NCI-H345 (cell line): ENCODE results near the gene DYNLL1.
"Not testable (repeated sequence)": the region's sequence is repeated elsewhere in the genome, so short reads cannot be mapped to it uniquely, and the experiment has no call there.

Source experiments
- DNase-seq: peaks from one replicate; lab custom pipeline; 2025; lab: John Stamatoyannopoulos, UW

Gene DYNLL1

DNA sequence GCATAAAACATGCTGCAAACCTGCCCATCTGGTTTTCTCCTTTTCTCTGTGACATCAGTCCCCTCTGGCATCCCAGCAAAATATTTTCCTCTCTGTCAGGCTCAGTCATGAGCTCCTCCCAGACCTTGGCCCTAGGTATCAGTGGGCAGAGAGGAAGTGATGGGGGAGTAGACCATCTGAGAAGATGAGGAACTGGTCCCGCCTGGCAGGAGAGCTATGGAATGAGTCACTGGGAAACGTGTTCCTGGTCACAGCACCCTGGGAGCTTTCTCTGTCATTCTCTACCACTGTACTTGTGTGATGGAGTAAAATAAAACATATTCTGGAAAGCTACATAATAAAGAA lies 21.3 kb upstream of the DYNLL1 start:
- no peak for DNase-seq

DNA sequence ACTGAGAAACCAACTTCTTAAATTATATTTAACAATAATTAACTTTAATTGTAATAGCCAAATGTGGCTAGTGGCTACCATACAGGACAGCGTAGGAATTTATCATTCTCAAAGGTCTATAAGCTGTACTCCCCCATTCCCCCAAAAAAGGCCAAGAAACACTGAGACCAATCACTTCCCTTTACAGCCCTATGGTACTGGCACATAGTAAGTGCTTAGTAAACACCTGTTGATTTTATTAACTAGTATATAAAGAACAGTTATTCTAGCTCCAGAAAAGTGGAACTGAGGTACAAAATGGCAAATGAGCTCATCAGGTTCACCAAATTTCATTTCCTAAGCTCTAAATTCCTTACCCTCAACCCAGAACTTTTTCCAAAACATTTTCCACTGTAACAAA lies 20.3 kb upstream of the DYNLL1 start:
- no peak for DNase-seq

DNA sequence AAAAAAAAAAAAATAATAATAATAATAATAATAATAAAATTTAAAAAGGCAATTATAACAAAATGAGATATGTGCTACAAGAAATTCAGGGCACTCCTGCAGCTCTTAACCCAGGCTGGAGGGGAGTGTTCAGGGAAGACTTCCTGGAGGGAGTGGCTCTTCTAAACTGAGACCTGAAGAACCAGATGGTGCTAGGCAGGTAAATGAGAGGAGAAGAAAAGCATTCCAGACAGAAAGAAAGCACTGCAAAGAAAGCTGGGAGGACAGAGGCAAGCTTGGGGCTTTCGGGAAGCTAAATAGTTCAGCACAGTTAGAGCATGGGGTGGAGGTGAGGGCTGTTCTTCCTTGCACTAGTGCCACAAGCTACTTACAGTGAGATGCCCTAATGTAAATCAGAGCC lies 16.5 kb upstream of the DYNLL1 start:
- DNase-seq = no peak

DNA sequence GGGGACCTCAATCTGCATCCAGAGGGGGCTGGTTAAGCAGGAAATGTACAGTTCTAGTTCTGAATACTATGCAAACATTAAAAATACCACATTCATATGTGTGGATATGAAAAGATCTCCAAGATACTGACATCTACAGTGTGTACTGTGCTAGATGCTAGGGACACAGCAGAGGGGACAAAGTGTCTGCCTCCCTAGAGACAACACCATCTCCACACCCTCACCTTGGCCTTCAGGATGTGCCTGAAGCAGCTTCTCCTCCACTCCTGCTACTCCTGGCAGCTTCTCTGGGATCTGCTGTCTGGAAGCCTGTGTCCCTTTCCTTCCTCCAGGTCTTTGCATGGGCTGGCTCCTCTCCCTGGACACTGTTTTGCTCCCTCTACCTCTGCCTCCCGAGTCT lies 15.7 kb upstream of the DYNLL1 start:
- DNase-seq = no peak

DNA sequence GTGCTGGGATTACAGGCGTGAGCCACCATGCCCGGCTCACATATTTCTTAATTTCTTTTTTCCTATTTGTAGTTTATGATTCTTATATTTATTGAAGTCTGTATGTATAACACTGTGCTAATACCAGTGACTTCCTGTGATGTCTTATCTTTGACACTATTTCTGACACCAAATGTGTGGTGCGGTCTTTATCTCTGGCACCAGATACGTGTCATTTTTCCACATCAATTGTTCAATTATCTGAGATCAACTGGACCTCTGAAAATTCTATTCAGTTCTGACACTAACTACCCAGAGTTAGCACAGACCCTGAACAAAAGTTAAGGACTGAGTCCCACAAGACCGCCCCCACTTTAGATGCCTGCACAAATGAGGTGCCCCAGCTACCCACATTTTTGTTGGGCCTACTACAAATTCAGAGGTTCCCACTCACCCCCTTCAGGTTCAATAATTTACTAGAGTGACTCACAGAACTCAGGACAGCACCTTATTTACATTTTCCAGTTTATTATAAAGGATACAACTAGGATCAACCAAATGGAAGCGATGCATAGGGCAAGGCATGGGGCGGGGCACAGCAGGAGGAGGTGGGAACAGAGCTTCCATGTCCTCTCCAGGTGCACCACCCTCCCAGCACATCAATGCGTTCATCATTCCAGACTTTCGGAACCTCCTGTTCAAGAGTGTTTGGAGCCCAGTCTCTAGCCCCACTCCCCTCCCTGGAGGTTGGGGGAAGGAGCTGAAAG lies 14.7 kb upstream of the DYNLL1 start:
- no peak for DNase-seq

DNA sequence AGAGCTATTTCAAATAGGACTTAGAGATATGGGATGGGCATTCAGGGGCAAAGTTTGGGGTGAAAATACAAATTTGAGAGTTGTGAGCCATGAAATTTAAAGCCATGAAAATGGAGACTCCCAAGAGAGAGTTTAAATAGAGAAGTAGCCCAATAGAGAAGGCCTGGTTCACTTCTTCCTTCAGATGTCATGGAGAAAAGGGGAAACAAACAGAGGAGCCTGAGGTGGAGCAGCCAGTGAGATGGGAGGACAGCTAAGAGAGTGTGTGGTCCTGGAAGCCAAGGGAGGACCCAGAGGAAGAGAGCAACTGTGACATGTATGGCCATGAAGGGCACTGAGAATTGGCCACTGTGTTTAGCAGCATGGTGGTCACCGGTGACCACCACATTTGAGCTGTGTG lies 12.3 kb upstream of the DYNLL1 start:
- no peak for DNase-seq

DNA sequence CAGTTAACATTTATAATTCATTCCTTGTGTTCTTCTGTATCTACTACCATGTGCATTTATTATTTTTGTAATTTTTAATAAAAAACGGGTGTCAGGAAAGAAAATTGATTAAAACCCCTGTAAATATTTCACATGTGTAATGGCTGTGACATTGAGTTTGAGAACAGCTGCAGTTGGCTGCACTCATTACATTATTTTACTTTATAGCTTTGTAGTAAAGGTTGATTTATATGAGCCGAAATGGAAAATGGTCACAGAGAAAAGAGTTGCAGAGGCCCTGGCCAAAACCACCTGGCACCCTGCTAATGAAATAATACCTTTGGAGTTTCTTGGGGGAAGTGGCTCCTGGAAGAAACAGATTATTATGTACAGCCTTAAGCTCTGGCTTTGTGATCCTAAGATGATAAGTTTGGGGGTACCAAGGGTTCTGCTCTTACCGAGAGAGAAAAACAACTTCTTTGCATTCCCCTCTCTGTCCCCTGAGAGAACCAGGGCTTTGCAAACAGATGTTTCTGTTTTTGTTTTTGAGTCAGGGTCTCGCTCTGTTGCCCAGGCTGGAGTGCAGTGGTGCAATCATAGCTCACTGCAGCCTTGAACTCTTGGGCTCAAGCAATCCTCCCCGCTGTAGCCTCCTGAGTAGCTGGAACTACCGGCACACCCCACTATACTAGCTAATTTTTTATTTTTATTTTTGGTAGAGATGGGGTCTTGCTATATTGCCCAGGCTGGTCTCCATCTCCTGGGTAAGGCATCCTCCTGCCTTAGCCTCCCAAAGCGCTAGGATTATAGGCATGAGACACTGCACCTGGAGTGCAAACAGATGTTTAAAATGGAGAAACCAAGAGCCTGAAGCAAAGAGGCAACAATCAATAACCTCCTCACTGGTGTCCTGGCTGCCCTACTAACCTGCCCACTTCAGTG lies 9.7 kb upstream of the DYNLL1 start:
- no peak for DNase-seq

DNA sequence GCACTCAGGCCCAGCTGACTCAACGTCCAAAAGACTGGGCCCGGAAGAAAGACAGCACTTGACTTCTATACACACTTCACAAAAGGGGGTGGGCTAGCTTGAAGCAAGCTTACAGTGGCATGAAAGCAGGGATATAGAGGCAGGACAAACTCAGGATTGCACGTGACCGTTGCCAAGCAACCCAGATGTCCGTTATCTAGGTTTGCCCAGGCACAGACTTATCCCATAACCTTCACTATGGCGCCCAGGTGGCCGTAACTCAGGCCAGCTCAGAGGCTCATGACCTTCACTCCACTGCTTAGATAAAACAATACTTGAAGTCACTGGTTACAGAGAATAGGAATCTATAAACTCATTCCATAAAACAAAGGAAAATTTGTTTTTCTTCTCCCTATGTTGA lies 8.4 kb upstream of the DYNLL1 start:
- DNase-seq = not testable (repeated sequence)

DNA sequence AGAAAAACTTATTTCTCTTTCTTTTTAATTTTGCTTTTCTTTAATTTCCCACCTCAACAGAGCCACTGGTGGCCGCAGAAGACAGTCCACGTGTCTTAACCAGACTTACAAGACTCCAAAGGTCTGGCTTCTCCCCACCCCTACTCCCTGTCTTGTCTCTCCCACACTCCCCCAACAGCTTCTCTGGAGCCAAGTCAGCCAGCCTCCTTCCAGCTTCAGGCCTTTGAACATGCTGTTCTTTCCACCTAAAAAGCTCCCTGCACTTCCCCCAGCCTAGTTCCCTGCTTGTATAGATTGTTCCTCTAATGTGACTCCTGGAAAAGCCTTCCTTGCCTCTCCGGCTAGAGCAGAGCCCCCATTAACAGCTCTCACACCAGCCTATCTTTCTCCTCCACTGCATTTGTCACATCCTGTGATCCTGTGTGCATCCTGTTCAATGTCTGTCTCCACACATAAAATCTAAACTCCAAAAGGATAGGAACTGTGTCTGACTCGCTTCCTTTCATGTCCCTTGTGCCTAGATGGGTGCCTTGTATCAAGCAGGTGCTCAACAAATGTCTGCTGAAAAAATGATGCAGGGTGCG lies 7.8 kb upstream of the DYNLL1 start:
- DNase-seq = no peak

DNA sequence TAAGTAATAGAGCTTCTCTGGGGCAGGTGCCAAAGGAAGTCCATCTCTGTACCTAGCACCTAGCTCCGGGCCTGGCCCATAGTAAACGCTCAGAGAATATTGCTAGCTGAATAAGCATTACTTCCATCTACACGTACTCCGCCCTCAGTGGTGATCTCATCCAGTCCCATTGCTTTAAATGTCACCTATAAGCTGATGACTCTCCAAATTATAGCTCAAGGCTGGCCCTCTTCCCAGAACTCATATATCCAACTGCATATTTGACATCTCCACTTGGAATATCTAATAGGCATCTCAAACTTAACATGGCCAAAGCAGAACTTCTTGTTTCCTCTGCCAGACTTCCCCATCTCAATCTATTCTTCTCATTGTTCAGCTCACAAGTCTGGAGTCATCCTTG lies 6.9 kb upstream of the DYNLL1 start:
- DNase-seq = no peak

DNA sequence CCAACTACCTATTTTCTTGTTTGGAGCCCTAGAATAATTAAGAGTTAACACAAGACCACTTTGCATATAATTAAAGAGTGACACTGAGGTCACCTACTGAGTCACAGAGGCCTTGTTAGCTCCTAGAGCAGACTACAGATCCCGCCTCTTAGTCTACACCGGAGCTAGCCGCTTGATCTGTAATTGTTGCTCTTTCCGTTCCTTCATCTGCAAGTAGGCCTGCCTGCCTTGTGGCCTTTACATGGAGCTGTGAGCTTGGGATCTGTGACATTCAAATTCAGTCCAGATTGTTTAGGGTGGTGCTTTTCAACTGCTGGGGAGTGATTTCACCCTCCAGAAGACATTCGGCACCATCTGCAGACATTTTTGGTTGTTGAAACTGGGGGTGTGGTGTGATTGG lies 5.6 kb upstream of the DYNLL1 start:
- DNase-seq = no peak

DNA sequence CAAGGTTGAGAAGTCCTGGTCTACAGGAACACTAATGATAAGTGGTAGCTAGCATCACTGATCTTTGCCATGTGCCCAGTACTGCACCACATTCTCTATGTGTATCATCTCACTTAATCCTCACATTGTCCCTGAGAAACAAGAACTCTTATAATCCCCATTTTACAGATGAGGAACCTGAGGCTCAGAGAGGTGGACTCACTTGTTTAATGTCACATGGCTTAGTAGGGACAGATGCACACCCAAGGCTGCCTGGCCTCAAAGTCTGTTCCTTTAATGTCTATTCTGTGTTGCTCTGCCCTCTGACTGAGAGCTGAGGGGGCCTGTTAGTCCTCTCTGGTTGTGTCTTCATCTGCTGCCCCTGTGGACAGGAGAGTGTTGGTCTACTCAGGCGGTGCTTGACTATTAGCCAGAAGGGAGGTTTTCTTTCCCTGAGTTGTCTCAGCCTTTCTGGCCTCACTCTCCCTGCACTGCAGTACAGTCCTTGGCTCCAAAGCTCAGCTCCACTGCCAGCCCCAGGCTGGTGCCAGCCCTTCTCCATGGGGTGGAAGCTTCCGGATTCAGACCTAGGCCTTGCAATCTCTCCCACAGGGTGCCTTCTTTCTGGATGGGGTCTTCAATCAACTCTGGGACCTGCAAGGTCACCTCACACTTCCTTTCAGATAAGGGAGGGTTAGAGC lies 4.9 kb upstream of the DYNLL1 start:
- no peak for DNase-seq

DNA sequence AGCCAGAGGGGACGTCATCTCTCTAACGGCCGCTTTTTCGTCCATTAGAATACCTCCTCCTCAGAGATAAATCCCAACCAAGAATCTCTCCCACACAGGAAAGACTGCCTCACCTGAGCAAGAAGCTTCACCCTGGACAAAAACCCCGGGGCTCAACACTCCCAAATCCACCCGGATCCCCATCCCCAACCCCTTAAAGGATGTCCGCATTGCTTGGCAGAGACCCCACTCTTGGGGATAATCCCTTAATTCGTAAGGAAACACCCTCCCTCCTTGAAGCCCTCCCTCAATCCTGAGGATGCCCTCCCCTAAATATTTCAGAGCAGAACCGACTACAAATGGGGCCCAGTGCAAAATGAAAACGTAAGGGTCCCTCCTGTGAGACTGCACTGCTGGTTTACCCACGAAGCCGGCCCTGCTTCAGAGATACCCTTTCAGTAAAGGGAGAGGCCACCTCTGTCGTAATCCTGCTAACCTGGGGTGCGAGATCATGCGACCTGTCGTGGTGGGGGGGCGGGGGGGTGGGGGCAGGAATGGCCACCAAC lies 655 bp upstream of the DYNLL1 start:
- DNase-seq = no peak

DNA sequence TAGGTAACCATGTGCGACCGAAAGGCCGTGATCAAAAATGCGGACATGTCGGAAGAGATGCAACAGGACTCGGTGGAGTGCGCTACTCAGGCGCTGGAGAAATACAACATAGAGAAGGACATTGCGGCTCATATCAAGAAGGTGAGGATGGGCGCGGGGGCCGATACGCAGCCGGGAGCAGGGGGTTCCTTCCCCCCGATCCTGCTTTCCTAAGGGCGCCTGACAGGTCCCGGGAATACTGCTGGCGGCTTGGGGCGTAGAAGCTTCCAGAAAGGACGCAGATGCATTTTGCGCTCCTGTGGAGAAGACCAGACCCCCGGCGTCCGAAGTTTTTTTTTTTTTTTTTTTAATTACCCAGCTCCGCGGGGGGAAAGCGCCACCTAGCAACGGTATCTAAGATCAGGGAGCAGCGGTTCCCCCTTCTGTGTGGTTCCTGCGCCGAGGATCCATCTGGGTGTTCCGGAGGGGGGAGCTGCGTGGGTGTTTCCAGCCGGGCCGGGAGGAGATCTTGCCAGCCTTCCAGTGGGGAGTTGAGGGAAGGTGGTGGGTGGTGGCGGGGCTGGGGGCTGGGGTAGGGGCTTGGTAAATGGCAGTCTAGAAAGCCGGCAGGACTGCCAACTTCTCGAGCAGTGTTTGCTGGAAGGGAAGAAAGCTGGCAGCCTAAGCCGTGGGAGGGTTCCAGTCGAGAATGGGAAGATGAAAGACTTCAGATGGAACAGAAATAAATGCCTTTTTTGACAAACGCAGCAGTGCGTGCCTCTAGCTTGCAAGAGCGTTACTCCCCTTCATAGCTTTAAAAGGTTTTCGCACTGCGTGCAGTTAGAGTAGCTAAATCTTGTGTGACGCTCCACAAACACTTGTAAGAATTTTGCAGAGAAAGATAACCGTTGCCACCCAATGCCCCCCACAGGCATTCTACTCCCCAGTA lies 764 bp downstream of the DYNLL1 start:
- peak; percentile 42 for DNase-seq

DNA sequence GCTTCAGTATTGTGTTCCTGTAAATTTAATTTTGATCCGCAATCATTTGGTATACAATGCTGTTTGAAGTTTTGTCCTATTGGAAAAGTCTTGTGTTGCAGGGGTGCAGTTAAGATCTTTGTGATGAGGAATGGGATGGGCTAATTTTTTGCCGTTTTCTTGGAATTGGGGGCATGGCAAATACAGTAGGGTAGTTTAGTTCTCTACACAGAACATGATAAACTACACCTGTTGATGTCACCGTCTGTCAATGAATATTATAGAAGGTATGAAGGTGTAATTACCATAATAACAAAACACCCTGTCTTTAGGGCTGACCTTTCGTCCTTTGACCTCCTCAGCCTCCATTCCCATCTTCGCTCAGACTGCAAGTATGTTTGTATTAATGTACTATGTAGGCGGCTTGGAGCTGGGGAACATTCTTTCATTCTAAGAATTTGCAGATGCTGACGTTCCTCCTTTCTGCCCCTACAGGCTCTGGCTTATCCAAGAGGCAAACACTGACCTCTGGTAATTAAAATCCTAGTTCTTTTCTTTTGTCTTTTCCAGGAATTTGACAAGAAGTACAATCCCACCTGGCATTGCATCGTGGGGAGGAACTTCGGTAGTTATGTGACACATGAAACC lies 1.7 kb downstream of the DYNLL1 start:
- no peak for DNase-seq

DNA sequence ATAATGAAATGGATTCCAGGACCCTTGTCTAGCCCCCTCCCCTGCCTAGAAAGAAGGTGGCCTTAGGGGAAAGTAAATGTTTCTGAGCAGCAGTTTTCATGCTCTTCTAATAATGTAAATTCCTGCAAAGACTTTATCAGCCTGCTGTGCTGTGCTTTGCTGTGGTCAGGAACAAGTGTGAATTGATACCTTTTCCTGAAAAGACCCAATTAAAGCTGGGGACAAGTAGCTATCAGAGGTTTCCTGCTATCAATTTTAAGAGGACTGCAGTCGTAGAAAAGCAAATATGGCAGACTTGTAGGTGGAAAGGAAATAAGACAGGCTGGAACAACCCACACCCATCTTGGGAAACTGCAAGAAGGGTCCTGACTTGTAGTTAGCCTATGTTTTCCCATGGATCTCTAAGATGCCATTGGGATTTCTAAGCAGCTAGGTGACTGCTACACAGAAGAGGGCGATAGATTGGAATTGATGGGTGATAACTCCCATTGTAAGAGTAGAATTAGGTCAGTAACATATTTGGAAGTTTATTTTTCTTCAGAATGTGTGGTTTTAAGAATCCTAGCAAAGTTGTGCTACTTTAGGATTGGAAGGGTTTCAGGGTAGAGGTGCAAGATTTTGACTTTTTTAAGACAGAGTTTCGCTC lies 3.1 kb downstream of the DYNLL1 start:
- no peak for DNase-seq

DNA sequence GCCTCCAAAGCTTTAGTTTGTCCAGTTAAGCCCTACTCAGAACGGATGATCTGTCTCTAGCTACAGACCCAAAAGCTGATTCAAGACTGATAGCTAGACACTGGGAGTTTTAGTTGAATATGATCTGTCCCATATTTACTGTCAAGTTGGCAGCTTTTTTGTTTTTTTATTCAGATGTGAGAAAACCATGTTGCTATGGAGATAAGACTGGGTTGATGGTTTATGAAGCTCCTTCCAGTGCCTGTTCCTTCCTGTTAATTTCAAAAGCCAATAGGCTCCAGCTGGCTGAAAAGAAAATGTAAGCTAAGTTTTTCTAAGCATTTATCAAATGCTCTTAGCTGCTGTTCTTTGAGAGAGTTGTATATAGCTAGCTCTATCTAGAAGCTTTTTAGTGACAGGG lies 4.7 kb downstream of the DYNLL1 start:
- no peak for DNase-seq

DNA sequence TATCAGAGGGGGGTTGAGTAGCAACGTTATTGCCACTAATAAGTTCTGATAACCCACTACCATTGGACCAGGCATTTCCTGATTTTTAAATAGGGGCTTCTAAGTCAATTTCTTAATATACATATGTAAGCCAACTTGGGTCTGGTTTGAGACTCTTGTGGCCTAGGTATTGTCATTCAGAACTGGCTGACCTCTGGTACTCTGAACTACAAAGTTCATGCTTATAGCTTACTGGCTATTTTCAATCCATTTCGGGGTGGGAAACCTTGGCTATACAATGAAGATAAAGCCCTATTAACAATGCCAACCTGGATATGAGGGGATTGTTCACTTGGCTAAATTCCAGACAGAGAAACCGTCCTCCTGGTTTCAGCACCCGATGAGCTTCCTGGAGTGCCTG lies 8.7 kb downstream of the DYNLL1 start:
- no peak for DNase-seq

DNA sequence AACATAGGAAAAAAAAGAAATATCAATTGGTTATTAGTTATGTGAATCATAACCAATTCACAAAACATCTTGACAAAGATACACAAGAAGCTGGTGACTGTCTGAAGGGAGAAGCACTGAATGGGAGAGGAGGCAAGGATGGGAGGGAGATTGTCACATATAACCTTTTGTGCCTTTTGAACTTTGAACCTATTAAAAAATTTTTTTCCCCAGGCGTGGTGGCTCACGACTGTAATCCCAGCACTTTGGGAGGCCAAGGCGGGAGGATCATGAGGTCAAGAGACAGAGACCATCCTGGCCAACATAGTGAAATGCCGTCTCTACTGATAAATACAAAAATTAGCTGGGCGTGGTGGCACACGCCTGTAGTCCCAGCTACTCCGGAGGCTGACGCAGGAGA lies 12.6 kb downstream of the DYNLL1 start:
- no peak for DNase-seq

DNA sequence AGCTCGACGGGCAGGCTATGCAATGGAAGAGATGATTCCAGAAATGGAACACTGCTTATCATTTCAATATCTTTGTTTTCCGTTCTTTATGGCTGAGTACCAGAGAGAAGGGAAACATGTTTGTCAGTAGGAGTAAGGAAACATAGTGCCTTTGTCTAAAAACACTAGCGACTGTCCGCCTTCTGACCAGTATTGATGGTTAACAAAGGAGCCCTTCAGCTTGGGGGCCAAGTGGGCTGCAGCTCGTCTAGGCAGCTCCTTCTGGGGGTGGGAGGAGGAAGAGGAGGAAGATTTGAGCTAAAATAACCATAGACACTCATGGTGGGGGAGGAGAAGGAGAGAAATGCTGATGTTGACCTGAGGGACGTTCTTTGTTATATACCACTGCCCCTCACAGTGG lies 18.1 kb downstream of the DYNLL1 start:
- no peak for DNase-seq
